Liver (tissue), 3 donors: ENCODE measurements around the gene DKKL1.

Experiments used
- CTCF ChIP-seq: fragments of 150-350 bp; IDR thresholded peaks from 2 replicates; pipeline ENCODE4 v1.5.1; 2017; ENCODE audit warnings: improper control_type of control experiment, low read depth, low read length; ENCODE audit not compliant: missing input control
- GABPA ChIP-seq, 2 donors: IDR thresholded peaks in 1 of 2; conservative IDR thresholded peaks in 1 of 2; 2 replicates each; pipeline ENCODE4 v1.6.1; 2016; ENCODE audit warnings: antibody characterized with exemption in 2 of 2, mild to moderate bottlenecking in 1 of 2, moderate library complexity in 1 of 2
- MAX ChIP-seq: IDR thresholded peaks from 2 replicates; pipeline ENCODE4 v1.6.1; 2016; ENCODE audit warnings: antibody characterized with exemption
- NR2F2 ChIP-seq: IDR thresholded peaks from 2 replicates; pipeline ENCODE4 v1.6.1; 2016; ENCODE audit warnings: antibody characterized with exemption
- RAD21 ChIP-seq, 2 donors: IDR thresholded peaks; 2 replicates each; pipeline ENCODE4 v1.6.1; 2016; ENCODE audit warnings: antibody characterized with exemption in 2 of 2, mild to moderate bottlenecking in 2 of 2
- TAF1 ChIP-seq: conservative IDR thresholded peaks from 2 replicates; pipeline ENCODE4 v1.6.1; 2016; ENCODE audit warnings: antibody characterized with exemption, mild to moderate bottlenecking
- TF ChIP-seq, protein P1 (sequence below): IDR thresholded peaks from 2 replicates; pipeline ENCODE4 v1.6.1; 2016; ENCODE audit warnings: antibody characterized with exemption, mild to moderate bottlenecking
- donor health status: healthy.
- donor health status: healthy.

- TF ChIP-seq CTCF (no peak), MAX (no peak), TAF1 (no peak), RAD21 (IDR thresholded peaks at IDR 0.05) (peak in 1 of 2 donors; percentile 17), GABPA (IDR thresholded peaks at IDR 0.05 in 1 of 2, conservative IDR thresholded peaks at IDR 0.05 in 1 of 2) (no peak), NR2F2 (no peak)
- TF ChIP-seq, protein P1, sequence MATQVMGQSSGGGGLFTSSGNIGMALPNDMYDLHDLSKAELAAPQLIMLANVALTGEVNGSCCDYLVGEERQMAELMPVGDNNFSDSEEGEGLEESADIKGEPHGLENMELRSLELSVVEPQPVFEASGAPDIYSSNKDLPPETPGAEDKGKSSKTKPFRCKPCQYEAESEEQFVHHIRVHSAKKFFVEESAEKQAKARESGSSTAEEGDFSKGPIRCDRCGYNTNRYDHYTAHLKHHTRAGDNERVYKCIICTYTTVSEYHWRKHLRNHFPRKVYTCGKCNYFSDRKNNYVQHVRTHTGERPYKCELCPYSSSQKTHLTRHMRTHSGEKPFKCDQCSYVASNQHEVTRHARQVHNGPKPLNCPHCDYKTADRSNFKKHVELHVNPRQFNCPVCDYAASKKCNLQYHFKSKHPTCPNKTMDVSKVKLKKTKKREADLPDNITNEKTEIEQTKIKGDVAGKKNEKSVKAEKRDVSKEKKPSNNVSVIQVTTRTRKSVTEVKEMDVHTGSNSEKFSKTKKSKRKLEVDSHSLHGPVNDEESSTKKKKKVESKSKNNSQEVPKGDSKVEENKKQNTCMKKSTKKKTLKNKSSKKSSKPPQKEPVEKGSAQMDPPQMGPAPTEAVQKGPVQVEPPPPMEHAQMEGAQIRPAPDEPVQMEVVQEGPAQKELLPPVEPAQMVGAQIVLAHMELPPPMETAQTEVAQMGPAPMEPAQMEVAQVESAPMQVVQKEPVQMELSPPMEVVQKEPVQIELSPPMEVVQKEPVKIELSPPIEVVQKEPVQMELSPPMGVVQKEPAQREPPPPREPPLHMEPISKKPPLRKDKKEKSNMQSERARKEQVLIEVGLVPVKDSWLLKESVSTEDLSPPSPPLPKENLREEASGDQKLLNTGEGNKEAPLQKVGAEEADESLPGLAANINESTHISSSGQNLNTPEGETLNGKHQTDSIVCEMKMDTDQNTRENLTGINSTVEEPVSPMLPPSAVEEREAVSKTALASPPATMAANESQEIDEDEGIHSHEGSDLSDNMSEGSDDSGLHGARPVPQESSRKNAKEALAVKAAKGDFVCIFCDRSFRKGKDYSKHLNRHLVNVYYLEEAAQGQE, result no peak
Measured at GRCh38 chr19:49338691-49339300, 24.9 kb upstream of the DKKL1 start.
